ENCODE data around the gene ZFP30.

Gene ZFP30

DNA sequence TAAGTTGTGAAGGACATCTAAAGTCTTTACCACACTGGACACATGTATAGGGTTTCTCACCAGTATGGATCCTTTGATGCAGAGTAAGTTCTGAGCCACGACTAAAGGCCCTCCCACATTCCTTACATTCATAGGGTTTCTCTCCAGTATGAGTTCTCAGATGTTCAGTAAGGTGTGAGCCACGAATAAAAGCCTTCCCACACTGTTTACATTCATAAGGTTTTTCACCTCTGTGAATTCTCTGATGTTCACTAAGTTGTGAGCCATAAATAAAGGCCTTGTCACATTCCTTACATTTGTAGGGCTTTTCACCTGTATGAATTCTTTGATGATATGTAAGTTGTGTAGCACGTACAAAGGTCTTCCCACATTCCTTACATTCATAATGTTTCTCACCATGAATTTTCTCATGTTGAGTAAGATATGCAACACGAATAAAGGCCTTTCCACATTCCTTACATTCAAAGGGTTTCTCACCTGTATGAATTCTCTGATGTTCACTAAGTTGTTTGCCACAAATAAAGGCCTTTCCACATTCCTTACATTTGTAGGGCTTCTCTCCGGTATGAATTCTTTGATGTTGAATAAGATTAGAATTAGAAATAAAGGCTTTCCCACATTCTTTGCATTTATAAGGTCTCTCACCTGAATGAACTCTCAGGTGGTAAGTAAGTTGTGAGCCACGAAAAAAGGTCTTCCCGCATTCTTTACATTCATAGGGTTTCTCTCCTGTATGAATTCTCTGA lies 90.5 kb downstream of the ZFP30 start:
- no peak for DNase-seq (ENCODE audit: low read depth in 2 of 2)

Data from stimulated activated CD8-positive, alpha-beta memory T cell treated with anti-CD3 and anti-CD28 coated beads, Interleukin-15, amount 100 ng/mL, for 48 hours (primary cell).